ENCODE results near the gene TNXB. TPM values are rescaled to one million over a fixed set of nuclear protein-coding genes. Genes with fewer than 3 reads are reported as not detected.

Gene TNXB
- total RNA-seq, 1 experiment from 2014 or later, result 3.0 TPM

DNA sequence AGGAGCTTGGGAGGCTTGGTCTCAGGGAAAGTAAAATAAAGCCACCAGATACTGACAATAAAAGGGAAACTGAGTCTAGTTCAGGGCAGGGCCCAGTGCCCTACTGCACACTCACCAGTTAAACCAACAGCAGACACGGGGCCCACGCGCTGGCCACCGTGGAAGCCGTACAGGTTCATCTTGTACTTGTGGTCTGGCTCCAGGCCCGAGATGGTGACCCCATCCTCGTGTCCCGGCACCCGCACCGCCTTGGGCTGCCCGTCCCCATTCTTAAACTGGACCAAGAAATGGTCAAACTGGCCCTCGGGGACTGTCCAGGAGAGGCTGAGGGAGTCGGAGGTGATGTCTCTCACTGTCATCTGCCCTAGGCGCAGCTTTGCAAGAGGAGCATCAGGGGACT lies 44.4 kb downstream of the TNXB start:
- BruUV-seq (replicated peaks), result no TSS peak
- Mint-ChIP-seq H3K4me3 (ENCODE audit: unreplicated experiment) (no peak overlapping the region), H3K4me1 (ENCODE audit: insufficient read depth, unreplicated experiment) (no peaks in the 10 kb centered on the region), H3K36me3 (ENCODE audit: insufficient read depth, unreplicated experiment) (no peaks in the 10 kb centered on the region), H3K9me3 (ENCODE audit: unreplicated experiment) (no peaks in the 10 kb centered on the region), H3K27ac (ENCODE audit: low read depth, unreplicated experiment) (no peak overlapping the region), H3K27me3 (ENCODE audit: insufficient read depth, unreplicated experiment) (no peaks in the 10 kb centered on the region)
- TF ChIP-seq, protein P1, sequence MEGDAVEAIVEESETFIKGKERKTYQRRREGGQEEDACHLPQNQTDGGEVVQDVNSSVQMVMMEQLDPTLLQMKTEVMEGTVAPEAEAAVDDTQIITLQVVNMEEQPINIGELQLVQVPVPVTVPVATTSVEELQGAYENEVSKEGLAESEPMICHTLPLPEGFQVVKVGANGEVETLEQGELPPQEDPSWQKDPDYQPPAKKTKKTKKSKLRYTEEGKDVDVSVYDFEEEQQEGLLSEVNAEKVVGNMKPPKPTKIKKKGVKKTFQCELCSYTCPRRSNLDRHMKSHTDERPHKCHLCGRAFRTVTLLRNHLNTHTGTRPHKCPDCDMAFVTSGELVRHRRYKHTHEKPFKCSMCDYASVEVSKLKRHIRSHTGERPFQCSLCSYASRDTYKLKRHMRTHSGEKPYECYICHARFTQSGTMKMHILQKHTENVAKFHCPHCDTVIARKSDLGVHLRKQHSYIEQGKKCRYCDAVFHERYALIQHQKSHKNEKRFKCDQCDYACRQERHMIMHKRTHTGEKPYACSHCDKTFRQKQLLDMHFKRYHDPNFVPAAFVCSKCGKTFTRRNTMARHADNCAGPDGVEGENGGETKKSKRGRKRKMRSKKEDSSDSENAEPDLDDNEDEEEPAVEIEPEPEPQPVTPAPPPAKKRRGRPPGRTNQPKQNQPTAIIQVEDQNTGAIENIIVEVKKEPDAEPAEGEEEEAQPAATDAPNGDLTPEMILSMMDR (IDR thresholded peaks at IDR 0.05; ENCODE audit: unreplicated experiment), result no peak
- no peak for DNase-seq (ENCODE audit: unreplicated experiment)
- intact Hi-C loops (cut with micrococcal nuclease), result no loop called here
- CTCF ChIA-PET, result interaction anchor here (0.6 to 1.6 kb wide), 2 partner anchors 15 to 30 kb away, joined by 3 to 4 read pairs; no protein-coding TSS in a partner anchor
- POLR2A ChIA-PET, result no interaction called here

DNA sequence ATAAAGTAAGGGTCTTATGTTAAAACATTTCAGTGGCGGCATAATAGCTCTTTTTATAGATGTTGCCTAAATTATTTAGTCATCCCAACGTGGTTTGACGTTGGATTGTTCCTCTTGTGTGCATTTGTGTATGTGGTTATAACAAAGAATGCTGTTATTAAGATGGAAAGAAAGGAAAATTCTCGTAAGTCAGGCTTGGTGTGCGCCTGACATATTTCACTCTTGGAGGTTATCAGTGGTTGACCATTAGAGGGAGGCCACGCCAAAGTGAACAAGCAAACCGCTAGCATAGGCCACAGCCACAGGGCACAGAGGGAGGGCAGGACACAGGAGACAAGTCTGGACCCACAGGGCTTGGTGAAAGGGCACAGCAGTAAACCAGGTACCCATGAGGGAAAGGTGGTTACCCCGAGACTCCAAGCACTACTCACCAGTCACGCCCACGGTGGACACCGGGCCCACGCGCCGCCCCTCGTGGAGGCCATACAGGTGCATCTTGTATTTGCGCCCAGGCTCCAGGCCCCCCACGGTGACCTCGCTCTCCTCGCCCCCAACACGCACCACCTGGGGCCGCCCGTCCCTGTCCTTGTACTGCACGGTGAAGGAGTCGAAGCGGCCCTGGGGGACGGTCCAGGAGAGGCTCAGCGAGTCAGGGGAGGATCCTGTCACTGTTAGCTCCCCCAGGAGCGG lies 48.0 kb downstream of the TNXB start:
- intact Hi-C loops (cut with micrococcal nuclease), result no loop called here
- Mint-ChIP-seq H3K27me3 (ENCODE audit: insufficient read depth, unreplicated experiment) (no peaks in the 10 kb centered on the region), H3K27ac (ENCODE audit: low read depth, unreplicated experiment) (no peak overlapping the region), H3K36me3 (ENCODE audit: insufficient read depth, unreplicated experiment) (no peaks in the 10 kb centered on the region), H3K4me3 (ENCODE audit: unreplicated experiment) (no peak overlapping the region), H3K9me3 (ENCODE audit: unreplicated experiment) (no peaks in the 10 kb centered on the region), H3K4me1 (ENCODE audit: insufficient read depth, unreplicated experiment) (no peaks in the 10 kb centered on the region)
- no peak for DNase-seq (ENCODE audit: unreplicated experiment)
- CTCF ChIA-PET, result interaction anchor here (0.6 to 1.9 kb wide), 2 partner anchors 13 to 98 kb away, joined by 3 to 6 read pairs; no protein-coding TSS in a partner anchor
- POLR2A ChIA-PET, result interaction anchor here (0.6 kb wide), 1 partner anchor 85 kb away, joined by 3 read pairs; no protein-coding TSS in a partner anchor
- no TSS peak for BruUV-seq (replicated peaks)
- TF ChIP-seq, protein P1 (IDR thresholded peaks at IDR 0.05; ENCODE audit: unreplicated experiment), result peak; percentile 11

GRCh38 chr6:32058511-32058963 lies 50.6 kb downstream of the TNXB start:
- Mint-ChIP-seq H3K27ac (ENCODE audit: low read depth, unreplicated experiment) (no peak overlapping the region), H3K27me3 (ENCODE audit: insufficient read depth, unreplicated experiment) (no peaks in the 10 kb centered on the region), H3K4me1 (ENCODE audit: insufficient read depth, unreplicated experiment) (no peaks in the 10 kb centered on the region), H3K4me3 (ENCODE audit: unreplicated experiment) (no peak overlapping the region), H3K9me3 (ENCODE audit: unreplicated experiment) (no peaks in the 10 kb centered on the region), H3K36me3 (ENCODE audit: insufficient read depth, unreplicated experiment) (no peaks in the 10 kb centered on the region)
- CTCF ChIA-PET, result interaction anchor here (1.8 kb wide), 1 partner anchor 11 kb away, joined by 6 read pairs; no protein-coding TSS in a partner anchor
- POLR2A ChIA-PET, result no interaction called here
- no TSS peak for BruUV-seq (replicated peaks)
- intact Hi-C loops (cut with micrococcal nuclease), result no loop called here
- DNase-seq (ENCODE audit: unreplicated experiment), result no peak
- TF ChIP-seq, protein P1 (IDR thresholded peaks at IDR 0.05; ENCODE audit: unreplicated experiment), result no peak

- intact Hi-C loops (cut with micrococcal nuclease), result no loop called here
- TF ChIP-seq, protein P1 (IDR thresholded peaks at IDR 0.05; ENCODE audit: unreplicated experiment), result no peak
- ChIA-PET POLR2A (no interaction called here), CTCF (interaction anchor here (1.8 kb wide), 1 partner anchor 10 kb away, joined by 6 read pairs; no protein-coding TSS in a partner anchor)
- no TSS peak for BruUV-seq (replicated peaks)
- no peak for DNase-seq (ENCODE audit: unreplicated experiment)
- Mint-ChIP-seq H3K9me3 (ENCODE audit: unreplicated experiment) (no peaks in the 10 kb centered on the region), H3K4me3 (ENCODE audit: unreplicated experiment) (no peak overlapping the region), H3K27me3 (ENCODE audit: insufficient read depth, unreplicated experiment) (no peaks in the 10 kb centered on the region), H3K36me3 (ENCODE audit: insufficient read depth, unreplicated experiment) (no peaks in the 10 kb centered on the region), H3K4me1 (ENCODE audit: insufficient read depth, unreplicated experiment) (no peaks in the 10 kb centered on the region), H3K27ac (ENCODE audit: low read depth, unreplicated experiment) (no peak overlapping the region)
These were observed 51.2 kb downstream of the TNXB start for GRCh38 chr6:32057966-32058365.
